Esophagus muscularis mucosa (tissue), 4 donors: Measurements from ENCODE around the gene IRF4. TPM values are rescaled to one million over a fixed set of nuclear protein-coding genes. Genes with fewer than 3 reads are reported as not detected.

Source experiments
- DNase-seq: peaks from one replicate; pipeline ENCODE4 v3.0.0-alpha.2; 2017; ENCODE audit errors: extremely low spot score
- H3K27ac ChIP-seq, 4 donors: fragments of 200-600 bp; sonication (generic); replicated peaks in 1 of 4; 1 replicate in 3 of 4; 2 replicates in 1 of 4; pipeline ENCODE4 v1.5.1; 2016 to 2019; ENCODE audit warnings: mild to moderate bottlenecking in 1 of 4
- H3K27me3 ChIP-seq, 4 donors: fragments of 200-600 bp; sonication (generic); one replicate each; pipeline versions ENCODE4 v1.5.1 to v1.6.0; 2016 to 2019
- H3K36me3 ChIP-seq, 4 donors: fragments of 200-600 bp; sonication (generic); one replicate each; pipeline ENCODE4 v1.5.1; 2016 to 2019
- H3K4me1 ChIP-seq, 4 donors: fragments of 200-600 bp; sonication (generic); one replicate each; pipeline ENCODE4 v1.5.1; 2016 to 2019
- H3K4me3 ChIP-seq, 4 donors: fragments of 200-600 bp; sonication (generic); 1 replicate in 2 of 4; 2 replicates in 2 of 4; pipeline ENCODE4 v1.5.1; 2016 to 2019; ENCODE audit warnings: mild to moderate bottlenecking in 4 of 4, moderate library complexity in 1 of 4
- H3K9me3 ChIP-seq, 4 donors: fragments of 200-600 bp; sonication (generic); 1 replicate in 3 of 4; 2 replicates in 1 of 4; pipeline ENCODE4 v1.5.1; 2016 to 2019
- EP300 ChIP-seq: sonication (generic); formaldehyde crosslinking; IDR thresholded peaks from one replicate; pipeline ENCODE4 v1.6.1; 2017; ENCODE audit warnings: antibody characterized with exemption
- POLR2A ChIP-seq: fragments of 450-650 bp; IDR thresholded peaks from one replicate; pipeline ENCODE4 v1.6.1; 2017; ENCODE audit warnings: antibody characterized with exemption, moderate library complexity, mild to moderate bottlenecking, low read depth
- POLR2AphosphoS5 ChIP-seq, 2 donors: sonication (generic); formaldehyde crosslinking; IDR thresholded peaks; one replicate each; pipeline ENCODE4 v1.6.1; 2017; ENCODE audit warnings: antibody characterized with exemption in 2 of 2
- WGBS: methylation state at CpG from one replicate; pipeline ENCODE4 v1.1.5; 2018; 5-methylcytosine and 5-hydroxymethylcytosine counted together
- intact Hi-C: fragments of 100-400 bp; cut with DNase I; formaldehyde crosslinking; loops from one replicate; pipeline ENCODE4 v1.15.1; 2023
- total RNA-seq, 4 donors: library from RNA; depleted of rRNA; stranded (reverse); fragments of >200 nt; gene quantifications; one replicate each; pipeline versions ENCODE4 v1.1.0 to v1.2.1, GENCODE V29; 2016
- TF ChIP-seq, protein P1 (sequence below), 3 experiments: fragments of 200-600 bp in 2 of 3; fragments of 450-650 bp in 1 of 3; sonication (generic) in 2 of 3; IDR thresholded peaks; one replicate each; pipeline ENCODE4 v1.5.1; 2017 to 2019; ENCODE audit warnings: antibody characterized with exemption in 3 of 3, mild to moderate bottlenecking in 2 of 3, moderate library complexity in 1 of 3

Gene IRF4
- total RNA-seq, 4 donors from 2014 or later: 0.29 to 9.5 (median 3.3) TPM

DNA sequence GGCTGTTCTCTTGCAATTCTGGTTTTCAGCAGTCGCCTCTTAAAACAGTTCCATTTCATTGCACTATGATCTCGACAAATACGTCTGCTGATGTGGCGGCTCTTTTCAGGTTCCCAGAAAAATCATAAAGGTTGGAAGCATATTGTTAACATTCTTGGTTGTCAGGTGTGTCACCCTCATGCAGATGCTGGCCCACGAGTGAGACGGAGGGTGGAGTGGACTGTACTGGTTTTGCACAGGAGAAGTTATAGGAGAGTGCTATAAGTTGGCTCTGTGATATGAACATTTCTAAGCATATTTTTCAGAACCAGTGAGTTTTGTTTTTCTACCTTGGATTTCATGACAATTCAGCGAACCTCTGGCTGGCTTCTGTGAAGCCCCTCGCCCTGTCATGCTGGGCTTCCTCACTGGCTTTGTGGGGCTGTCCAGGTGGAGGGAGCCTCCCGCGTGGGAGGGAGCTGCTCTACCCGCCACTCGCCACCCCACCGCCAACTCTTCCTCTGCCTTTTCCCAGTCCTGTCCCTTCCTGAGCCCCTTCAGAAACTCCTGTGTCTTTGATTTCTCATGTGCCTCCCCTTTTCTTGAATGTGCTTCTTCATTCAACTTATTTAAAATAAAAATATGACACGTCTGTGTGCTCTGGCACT lies 10.6 kb downstream of the IRF4 start:
- H3K9me3 ChIP-seq: no peaks in the 10 kb centered on the region
- 88% methylated on average over 14 of the region's 14 CpGs for WGBS

DNA sequence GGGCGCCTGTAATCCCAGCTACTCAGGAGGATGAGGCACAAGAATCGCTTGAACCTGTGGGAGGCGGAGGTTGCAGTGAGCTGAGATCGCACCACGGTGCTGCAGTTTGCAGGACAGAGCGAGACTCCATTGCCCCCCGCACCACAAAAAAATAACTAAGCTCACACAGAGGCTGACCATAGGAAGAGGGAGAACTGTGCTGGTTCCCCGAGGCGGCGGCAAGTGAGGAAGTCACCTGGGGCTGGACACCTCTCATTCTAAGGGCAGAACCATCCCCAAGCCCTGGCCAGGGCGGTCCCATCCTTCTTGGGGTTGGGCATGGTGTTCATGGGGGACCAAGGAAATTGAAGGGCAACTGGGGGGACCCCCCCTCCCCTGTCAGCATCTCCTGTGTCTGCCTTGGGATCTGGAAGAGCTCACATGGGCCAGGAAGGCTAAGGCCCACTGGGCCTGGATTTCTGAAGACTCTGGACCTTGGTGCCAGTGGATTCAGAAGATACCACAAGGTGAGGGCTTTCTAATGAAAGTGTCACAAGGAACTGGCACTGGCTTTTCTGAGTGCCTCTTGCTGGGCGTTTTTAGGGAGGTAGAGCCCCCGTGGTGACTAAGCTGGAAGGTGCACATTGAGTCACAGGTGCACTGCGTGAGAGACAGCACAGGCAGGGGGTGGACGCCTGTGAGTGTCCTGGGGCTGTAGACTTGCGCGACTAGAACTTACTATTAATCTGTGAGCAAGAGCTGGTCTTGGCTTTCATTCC lies 11.5 kb downstream of the IRF4 start:
- DNase-seq: no peak
- intact Hi-C loops: no loop called here
- 76% methylated on average over 15 of the region's 17 CpGs for WGBS
- peaks cover 0 to 34% (median 0%) of the 10 kb centered on the region in 4 donors for H3K27me3 ChIP-seq
- no peaks in the 10 kb centered on the region for H3K4me1 ChIP-seq
- H3K27ac ChIP-seq: no peak overlapping the region
- no peak overlapping the region for H3K4me3 ChIP-seq
- H3K36me3 ChIP-seq: no peaks in the 10 kb centered on the region
- no peak for TF ChIP-seq POLR2A
- TF ChIP-seq POLR2AphosphoS5 (IDR thresholded peaks at IDR 0.05): no peak
- TF ChIP-seq, protein P1, sequence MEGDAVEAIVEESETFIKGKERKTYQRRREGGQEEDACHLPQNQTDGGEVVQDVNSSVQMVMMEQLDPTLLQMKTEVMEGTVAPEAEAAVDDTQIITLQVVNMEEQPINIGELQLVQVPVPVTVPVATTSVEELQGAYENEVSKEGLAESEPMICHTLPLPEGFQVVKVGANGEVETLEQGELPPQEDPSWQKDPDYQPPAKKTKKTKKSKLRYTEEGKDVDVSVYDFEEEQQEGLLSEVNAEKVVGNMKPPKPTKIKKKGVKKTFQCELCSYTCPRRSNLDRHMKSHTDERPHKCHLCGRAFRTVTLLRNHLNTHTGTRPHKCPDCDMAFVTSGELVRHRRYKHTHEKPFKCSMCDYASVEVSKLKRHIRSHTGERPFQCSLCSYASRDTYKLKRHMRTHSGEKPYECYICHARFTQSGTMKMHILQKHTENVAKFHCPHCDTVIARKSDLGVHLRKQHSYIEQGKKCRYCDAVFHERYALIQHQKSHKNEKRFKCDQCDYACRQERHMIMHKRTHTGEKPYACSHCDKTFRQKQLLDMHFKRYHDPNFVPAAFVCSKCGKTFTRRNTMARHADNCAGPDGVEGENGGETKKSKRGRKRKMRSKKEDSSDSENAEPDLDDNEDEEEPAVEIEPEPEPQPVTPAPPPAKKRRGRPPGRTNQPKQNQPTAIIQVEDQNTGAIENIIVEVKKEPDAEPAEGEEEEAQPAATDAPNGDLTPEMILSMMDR (IDR thresholded peaks at IDR 0.05): no peak
- TF ChIP-seq EP300: no peak
- no peaks in the 10 kb centered on the region for H3K9me3 ChIP-seq

More for the DNA sequence above, 10.6 kb downstream of the IRF4 start:
- TF ChIP-seq POLR2AphosphoS5 (IDR thresholded peaks at IDR 0.05) (no peak), POLR2A (no peak)
- DNase-seq: no peak
- Histone ChIP-seq H3K4me1 (no peaks in the 10 kb centered on the region), H3K4me3 (no peak overlapping the region), H3K27ac (no peak overlapping the region), H3K36me3 (no peaks in the 10 kb centered on the region), H3K27me3 (peaks cover 0 to 43% (median 0%) of the 10 kb centered on the region in 4 donors)
- intact Hi-C loops: no loop called here

DNA sequence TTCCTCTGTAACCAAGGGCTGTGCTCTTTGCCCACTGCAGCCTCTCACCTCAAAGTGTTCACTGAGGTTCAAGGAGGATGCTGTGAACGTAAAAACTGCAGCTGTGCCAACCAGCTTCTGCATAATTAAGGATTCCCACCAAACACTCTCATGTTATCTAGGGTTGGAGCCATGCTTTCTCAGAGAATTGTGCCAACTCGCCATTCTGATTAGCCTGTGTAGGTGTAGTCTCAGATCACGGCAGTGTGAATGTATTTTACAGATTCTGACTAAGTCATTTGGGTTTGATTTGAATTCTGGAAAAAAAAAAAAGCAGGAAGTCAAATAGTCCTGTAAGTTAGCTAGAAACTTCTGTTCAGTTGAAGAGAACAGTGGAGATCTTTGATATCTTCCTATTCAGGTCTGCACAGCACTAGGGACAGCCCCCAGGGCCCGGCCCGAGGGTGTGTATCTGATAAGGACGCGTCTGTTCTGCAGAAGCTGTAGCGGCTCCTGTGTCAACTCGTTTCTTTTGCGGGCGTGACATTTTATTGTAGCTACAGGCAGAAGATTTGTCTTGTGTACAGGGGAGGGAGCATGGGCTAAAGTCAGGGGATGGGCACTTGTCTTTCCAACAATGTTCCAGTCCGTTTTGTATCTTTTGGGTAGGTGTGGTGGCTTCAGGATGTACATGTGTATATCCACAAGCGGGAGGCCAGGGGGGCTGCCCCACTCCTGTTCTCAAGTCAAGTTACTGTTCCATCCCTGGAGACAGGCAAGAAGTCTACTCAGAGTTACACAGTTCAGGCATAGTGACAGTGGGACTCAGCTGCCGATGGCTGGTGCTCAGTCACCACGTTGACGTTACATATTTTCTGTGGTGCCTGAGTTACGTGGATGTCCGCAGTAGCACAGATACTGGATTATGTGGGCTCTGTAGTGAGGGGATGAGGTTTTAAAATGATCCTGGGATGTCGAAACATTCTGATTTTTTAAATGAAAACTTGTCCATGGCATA lies 12.4 kb downstream of the IRF4 start:
- no peaks in the 10 kb centered on the region for H3K9me3 ChIP-seq
- 83% methylated on average over 18 of the region's 19 CpGs for WGBS
- no peak for DNase-seq
- H3K4me3 ChIP-seq: no peak overlapping the region
- no peak overlapping the region for H3K27ac ChIP-seq
- H3K27me3 ChIP-seq: peaks cover 0 to 25% (median 0%) of the 10 kb centered on the region in 4 donors
- no peaks in the 10 kb centered on the region for H3K36me3 ChIP-seq
- peaks cover 0 to 8% (median 3%) of the 10 kb centered on the region in 4 donors for H3K4me1 ChIP-seq
- no peak for TF ChIP-seq POLR2A
- TF ChIP-seq EP300: no peak
- TF ChIP-seq, protein P1 (IDR thresholded peaks at IDR 0.05): no peak
- no peak for TF ChIP-seq POLR2AphosphoS5 (IDR thresholded peaks at IDR 0.05)
- intact Hi-C loops: no loop called here

DNA sequence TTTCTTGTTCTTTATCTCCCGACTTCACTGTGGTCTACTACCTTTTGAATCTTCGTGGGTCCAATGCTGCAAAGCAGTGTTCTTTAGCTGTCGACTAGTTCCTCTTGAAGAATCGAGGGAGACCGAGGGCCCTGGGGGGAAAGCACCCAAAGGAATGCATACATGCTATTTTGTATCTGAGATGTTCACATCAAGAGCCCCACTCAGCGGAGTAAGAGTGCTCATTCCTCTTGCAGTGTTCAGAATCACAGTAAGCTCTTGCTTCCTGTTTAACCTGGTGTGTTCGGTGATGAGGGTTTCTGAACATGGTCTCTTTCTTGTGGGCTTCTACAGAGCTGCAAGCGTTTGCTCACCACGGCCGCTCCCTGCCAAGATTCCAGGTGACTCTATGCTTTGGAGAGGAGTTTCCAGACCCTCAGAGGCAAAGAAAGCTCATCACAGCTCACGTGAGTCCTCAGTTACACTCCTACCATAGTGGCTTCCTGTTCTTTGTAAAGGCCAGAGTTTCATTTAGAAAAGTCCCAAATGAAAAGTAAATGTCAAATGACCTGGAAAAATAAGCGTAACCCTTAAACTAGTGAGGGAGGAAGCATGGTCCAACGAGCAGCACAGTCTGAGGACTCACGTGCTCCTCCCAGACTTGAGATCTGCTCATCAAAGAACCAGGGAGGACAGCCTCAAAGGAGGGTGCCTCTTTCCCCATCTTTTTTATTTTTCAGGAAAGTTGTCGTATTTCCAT lies 13.3 kb downstream of the IRF4 start:
- no peaks in the 10 kb centered on the region for H3K9me3 ChIP-seq
- H3K27ac ChIP-seq: no peak overlapping the region
- H3K36me3 ChIP-seq: no peaks in the 10 kb centered on the region
- 89% methylated on average over 15 of the region's 15 CpGs for WGBS
- H3K4me1 ChIP-seq: peaks cover 0 to 8% (median 3%) of the 10 kb centered on the region in 4 donors
- H3K4me3 ChIP-seq: no peak overlapping the region
- TF ChIP-seq POLR2AphosphoS5 (IDR thresholded peaks at IDR 0.05): no peak
- no peak for TF ChIP-seq EP300
- TF ChIP-seq POLR2A: no peak
- TF ChIP-seq, protein P1 (IDR thresholded peaks at IDR 0.05): no peak
- intact Hi-C loops: no loop called here
- peaks cover 0 to 24% (median 0%) of the 10 kb centered on the region in 4 donors for H3K27me3 ChIP-seq
- no peak for DNase-seq
